Uterus (tissue), 2 donors: Measurements from ENCODE around the gene RNF121.

Source experiments
- CTCF ChIP-seq, 4 experiments: fragments of 200-600 bp in 2 of 4; fragments of 450-650 bp in 2 of 4; sonication (generic) in 2 of 4; IDR thresholded peaks; one replicate each; pipeline ENCODE4 v1.5.1; 2016 to 2019; ENCODE audit warnings: antibody characterized with exemption in 4 of 4, mild to moderate bottlenecking in 2 of 4, moderate library complexity in 1 of 4
- POLR2A ChIP-seq, 2 donors: fragments of 450-650 bp; IDR thresholded peaks; one replicate each; pipeline ENCODE4 v1.6.1; 2016; ENCODE audit warnings: antibody characterized with exemption in 2 of 2, mild to moderate bottlenecking in 1 of 2, moderate library complexity in 1 of 2

GRCh38 chr11:72007587-72007986 lies 78.7 kb downstream of the RNF121 start:
- TF ChIP-seq POLR2A (IDR thresholded peaks at IDR 0.05) (no peak), CTCF (IDR thresholded peaks at IDR 0.05) (no peak)
